Globus pallidus (tissue), 1 donor: ENCODE results near the gene GFPT2.

Experiments used
- DNase-seq: peaks from one replicate; pipeline ENCODE4 v3.0.0-alpha.2; 2015; ENCODE audit warnings: low spot score

Gene GFPT2

DNA sequence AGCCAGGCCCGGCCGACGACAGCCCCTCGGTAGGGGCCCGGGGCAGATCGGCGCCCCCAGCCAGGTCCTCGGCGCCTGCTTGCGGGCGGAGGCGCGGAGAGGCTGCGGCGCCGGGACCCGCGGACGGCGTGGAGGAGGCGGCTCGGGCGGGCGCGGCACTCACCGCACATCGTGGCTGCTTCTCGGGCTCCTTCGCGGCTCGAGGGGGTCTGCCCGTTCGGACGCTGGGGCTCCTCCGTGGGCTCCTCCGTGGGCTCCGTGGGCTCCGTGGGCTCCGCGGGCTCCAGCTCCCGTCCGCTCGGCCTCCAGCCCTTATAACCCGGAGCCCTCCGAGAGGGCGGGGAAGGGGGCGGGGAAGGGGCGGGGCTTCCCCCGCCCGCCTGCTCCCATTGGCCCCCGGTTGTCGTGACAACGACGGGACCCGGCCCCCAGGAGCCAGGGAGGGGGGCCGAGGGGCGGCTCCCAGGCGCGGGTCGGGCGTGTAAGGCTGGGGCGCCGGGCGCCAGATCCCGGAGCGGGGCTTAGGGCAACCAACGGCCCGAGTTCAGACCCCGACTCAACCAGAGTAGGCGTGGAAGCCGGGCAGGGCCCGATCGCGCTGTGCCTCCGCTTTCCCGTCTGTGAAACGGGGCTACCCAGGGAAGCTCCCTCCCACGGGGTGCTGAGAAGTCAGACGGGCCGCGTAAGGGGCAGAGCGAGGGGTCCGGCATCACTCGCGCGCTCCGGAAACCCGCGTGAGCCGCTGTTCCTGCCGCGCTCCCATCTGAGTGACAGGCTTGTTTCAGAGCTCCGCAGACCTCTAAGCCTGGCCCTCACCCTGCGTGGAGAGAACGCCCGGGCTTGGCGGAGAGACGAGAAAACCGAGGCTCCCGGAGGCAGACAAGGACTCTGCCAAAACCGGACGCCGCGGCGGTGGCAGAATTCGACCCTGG is at the start of gene GFPT2:
Gene GFPT2, minus strand, starts transcription at position 289 of the 932 bp plus-strand sequence. Its CDS starts 119 bp downstream, at position 170.
- peak; percentile 87 for DNase-seq

GRCh38 chr5:180402716-180403115 is 49.6 kb upstream of the GFPT2 start:
- no peak for DNase-seq

GRCh38 chr5:180401229-180401907 is 48.2 kb upstream of the GFPT2 start:
- no peak for DNase-seq

- DNase-seq, result no peak
These were observed 47.3 kb upstream of the GFPT2 start for GRCh38 chr5:180400416-180400815.

DNA sequence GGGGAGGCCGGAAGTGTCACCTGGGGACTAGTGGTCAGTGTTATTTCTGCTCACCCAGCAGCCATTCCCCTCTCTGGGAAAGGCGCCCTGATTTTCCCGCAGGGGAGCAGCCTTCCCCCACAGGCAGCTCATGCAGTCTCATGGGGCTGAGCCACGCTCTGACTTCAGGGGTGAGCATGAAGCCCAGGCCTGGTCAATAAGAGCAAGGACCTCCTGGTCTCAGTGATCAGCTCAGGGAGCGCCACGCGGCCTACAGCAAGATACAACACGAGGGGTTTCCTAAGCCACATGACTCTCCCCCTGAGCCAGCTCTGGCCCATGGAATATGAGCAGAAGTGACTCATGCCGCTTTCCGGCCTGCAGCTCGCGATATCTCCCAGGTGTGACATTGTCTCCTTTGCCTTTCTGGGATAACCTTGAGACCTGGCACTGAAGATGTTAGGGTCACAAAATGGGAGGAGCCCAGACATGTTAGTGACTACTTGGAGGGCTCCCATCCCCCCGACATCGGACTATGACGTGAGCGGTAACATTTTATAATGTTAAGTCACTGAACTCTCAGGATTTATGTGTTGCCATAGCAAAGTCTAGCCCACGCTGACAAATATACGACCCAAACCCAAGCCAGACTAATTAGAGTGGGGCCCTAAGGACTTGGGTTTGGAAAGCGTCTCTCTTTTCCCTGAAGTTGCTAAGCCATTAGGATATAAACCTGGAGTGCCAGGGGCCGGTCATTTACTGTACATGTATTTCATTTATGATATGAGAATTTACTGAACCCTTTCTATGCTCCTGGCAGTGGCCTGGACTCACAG is 46.5 kb upstream of the GFPT2 start:
- DNase-seq, result no peak

GRCh38 chr5:180396926-180397325 is 43.8 kb upstream of the GFPT2 start:
- peak; percentile 5 for DNase-seq

DNA sequence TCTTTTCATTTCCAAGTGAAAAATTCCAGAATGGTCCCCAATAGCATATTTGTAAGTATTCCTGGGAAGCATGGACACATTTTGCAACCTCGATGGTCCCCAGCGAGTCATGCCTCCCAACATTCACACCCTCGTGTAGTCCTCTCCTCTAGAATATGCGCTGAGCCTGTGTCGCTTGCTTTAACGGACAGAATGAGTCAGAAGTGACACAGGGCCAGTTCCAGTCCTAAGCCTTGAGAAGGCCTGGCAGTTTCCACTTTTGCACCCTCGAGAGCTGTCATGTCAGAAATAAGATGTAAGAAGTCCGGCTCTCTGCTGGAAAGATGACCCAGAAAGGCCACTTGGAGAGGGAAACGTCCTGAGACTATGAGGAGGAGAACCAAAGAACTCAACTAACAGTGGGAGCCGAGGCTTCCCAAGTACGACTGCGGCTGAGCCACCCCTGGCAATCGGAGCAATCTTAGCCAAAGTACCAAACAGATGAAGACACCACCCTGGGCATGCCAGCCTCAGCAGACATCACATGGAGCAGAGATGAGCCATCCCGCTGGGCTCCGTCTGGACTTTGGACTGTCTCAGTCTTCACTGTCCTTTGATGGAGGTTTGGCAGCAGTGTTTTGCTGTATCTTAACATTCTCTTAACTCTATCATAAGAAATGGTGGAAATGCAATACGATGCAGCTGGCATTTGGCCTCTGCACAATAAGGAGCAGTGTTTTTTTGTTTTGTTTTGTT is 42.6 kb upstream of the GFPT2 start:
- no peak for DNase-seq

GRCh38 chr5:180394031-180394636 is 41.0 kb upstream of the GFPT2 start:
- DNase-seq, result no peak

DNA sequence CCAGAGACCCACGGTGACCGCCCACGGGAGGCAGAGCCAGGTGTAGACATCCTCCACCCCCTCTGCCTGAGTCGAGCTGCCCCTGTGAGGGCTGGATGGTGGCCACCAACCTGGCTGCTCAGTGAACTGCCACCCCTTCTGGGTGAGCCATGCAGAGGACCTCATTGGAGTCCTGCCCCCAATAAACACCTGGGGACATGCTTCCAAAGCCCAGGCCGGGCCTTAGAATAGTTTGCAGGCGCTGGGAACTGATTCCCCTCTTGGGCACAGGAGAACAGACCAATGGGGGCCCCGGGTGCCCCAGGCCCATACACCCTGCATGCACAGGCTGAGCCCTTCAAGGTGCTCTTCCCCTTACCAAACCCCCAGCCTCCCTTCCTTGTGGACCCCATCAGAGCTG is 38.1 kb upstream of the GFPT2 start:
- DNase-seq, result no peak

GRCh38 chr5:180390441-180391190 is 37.5 kb upstream of the GFPT2 start:
- no peak for DNase-seq

GRCh38 chr5:180389252-180390101 is 36.3 kb upstream of the GFPT2 start:
- DNase-seq, result no peak

DNA sequence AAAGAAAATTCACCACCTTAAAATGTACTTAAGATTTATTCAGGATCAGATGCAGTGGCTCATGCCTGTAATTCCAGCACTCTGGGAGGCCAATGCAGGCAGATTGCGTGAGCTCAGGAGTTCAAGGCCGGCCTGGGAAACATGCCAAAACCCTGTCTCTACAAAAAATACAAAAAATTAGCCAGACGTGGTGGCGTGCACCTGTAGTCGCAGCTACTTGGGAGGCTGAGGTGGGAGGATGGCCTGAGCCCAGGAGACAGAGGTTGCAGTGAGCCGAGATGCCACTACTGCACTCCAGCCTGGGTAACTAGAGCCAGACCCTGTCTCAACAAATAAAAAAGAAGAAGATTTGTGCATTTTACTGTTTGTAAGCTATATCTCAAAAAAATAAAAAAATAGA is 34.7 kb upstream of the GFPT2 start:
- no peak for DNase-seq

DNA sequence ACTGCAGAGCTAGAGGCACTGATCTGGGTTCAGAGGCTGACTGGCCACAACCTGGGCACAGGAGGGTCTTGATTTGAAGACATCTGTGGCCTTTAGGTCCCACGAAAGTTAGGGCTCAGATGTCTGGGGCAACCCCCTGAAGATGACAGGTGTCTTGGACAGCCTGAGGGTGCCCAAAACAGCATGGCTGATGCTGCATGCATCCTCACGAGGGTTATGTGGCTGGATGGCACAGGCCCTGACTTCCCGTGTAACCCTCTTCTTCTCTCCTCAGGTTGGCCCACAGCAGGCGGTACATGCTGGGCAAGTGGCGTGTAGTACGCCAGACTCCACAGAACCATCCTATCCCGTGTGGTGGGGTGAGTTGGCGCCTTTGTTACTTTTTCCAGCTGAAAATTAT is 29.8 kb upstream of the GFPT2 start:
- DNase-seq, result no peak

DNA sequence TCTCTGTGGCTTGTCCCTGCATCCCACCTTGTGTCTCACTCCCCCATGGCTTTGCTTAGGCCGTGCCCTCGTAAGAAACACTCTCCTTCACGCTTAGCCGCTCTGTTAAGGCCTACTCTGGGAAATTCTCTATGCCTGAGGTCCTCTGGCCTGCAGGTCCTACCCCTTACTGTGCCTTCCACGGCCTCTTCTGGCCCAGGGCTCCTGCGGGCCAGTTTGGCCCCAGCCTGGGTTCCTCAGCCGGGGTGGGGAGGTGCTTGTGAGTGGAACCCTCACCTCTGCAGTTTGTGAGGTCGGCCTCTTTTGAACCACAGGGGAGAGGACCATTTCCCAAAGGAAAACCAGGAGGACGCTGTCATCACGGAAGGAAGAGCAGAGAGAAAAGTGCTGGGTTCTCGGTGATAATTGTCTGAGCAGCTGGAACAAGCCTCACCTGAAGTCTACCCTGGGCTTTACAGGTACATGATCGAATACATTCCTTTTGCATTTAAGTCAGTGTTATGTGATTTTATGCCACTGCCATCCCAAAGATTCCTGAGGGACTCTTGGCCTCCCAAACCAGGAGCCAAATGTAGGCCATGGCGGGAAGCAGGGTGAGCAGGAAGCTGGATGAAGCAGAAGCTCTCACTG is 28.8 kb upstream of the GFPT2 start:
- no peak for DNase-seq

DNA sequence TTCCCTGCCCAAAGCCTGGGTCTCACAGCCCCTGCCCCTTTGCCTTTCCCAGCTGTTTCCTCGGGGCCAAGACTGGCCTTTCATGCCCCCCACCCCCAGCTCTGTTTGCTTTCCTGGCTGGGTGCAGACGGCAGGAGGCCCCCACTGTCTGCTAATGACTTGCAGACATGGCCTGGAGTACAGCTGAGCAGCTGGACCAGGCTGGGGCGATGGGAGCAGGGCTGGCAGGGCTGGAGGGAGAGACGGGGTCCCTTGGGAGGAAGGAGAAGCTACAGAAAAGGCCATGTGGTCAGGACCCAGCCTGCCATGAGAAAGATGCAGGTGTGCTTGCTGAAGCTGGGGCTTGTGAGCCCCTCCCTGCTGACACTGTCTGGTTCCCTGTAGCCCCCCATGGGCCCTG is 28.3 kb upstream of the GFPT2 start:
- no peak for DNase-seq

DNA sequence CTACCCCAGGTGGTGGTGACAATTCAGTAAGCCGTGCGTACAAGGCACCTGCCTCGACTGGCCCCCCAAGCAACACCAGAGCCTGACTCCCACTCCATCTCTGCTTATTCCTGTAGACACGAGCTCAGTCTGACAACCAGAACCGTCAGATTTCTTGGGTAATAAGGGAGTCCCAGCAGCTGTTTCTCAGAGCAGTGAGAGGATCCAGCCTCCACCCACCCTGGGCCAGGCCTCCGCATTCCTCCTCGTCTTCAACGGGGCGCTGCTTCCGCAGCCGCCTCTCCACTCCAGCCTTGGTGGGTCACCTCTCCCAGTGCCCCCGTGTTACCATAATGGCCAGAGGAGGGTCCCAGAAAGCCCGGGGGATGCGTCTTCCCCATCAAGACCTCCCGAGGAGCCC is 27.7 kb upstream of the GFPT2 start:
- no peak for DNase-seq

DNA sequence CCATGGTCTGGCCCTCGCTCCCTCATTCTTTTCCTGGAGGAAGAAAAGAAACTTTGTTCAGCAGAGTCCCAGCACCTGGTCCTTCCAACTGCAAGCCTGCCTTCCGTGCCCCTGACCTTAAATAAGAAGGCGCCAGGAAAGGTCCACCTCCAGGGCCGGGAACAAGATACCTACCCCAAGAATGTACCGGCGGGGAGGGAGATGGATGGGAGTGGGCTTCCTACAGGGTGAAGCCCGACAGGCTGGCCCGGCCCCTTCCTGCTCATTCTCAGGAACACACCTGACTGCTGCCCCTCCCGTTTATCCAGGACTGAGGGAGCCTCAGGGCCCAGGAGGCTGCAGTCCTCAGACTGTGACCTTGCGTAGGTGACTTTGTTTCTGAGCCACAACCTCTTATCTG is 27.3 kb upstream of the GFPT2 start:
- no peak for DNase-seq

DNA sequence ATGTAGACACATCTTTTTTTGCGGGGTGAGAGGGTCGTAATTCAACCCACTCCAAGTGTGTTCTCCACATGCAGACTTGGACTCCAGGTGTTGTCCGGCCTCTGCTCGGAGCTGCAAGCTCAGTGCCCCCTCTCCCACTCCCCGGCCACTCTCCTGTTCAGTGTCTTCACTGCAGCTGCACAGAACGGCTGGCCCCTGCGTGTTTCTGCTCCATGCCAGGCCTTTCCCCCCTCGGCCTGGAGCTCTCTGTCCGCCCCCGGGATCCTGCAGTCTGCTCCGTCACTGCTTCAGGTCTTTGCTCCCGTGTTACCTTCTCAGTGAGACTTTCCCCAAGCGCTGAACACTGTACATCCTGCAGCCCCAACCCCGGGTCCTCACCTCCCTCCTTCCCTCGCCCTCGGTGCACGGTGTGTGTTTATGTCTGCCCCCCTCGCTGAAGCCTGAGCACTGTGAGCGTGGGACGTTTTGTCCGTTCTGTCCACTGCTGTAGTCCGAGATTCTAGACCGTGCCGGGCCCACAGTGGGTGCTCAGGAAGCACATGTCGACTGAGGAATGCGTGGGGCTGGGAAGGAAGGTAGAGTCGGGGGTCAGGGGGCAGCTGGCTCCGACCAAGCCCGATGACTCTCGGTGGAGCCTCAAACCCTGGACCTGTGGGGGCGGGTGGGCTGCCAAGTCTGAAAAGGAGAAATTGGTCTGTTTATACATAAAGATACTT is 26.4 kb upstream of the GFPT2 start:
- no peak for DNase-seq
